ENCODE results near the gene PTPRN2.

- TF ChIP-seq POLR2A (IDR thresholded peaks at IDR 0.05; ENCODE audit: control extremely low read depth in 1 of 2, low read depth in 2 of 2, low read length in 2 of 2) (no peak), TAF1 (IDR thresholded peaks at IDR 0.05; ENCODE audit: low read depth, low read length) (no peak), KDM1A (IDR thresholded peaks at IDR 0.05; ENCODE audit: borderline replicate concordance, low read length) (no peak), CTCF (IDR thresholded peaks at IDR 0.05; ENCODE audit: control extremely low read depth in 1 of 3, insufficient read depth in 1 of 3, low read depth in 1 of 3, low read length in 3 of 3) (no peak), ZNF274 (IDR thresholded peaks at IDR 0.05; ENCODE audit: borderline replicate concordance, extremely low read depth, low read length) (no peak), BACH1 (IDR thresholded peaks at IDR 0.05; ENCODE audit: low read length) (no peak)
These were observed 71.1 kb downstream of the PTPRN2 start for GRCh38 chr7:158516524-158516923.

Measured in H1 (cell line).